DOHH2 (cell line): ENCODE data around the gene C2orf76.

Source experiments
- H3F3A ChIP-seq: fragments of 200-600 bp; sonication (generic), shearing (Covaris generic); 2 replicates; pipeline ENCODE4 v1.6.0; 2016; ENCODE audit warnings: antibody characterized with exemption, mild to moderate bottlenecking; ENCODE audit not compliant: control insufficient read depth, insufficient read depth
- H3K27ac ChIP-seq: fragments of 200-600 bp; sonication (generic); 2 replicates; pipeline ENCODE4 v1.5.1; 2014; ENCODE audit warnings: low read depth, mild to moderate bottlenecking, low read length, moderate library complexity
- H3K27me3 ChIP-seq: fragments of 200-600 bp; sonication (generic); 2 replicates; pipeline ENCODE4 v1.6.1; 2014; ENCODE audit warnings: mild to moderate bottlenecking, low read length, mixed read lengths; ENCODE audit not compliant: control insufficient read depth
- H3K36me3 ChIP-seq: fragments of 200-600 bp; sonication (generic); 2 replicates; pipeline ENCODE4 v1.6.1; 2014; ENCODE audit warnings: mild to moderate bottlenecking, low read length, moderate library complexity, mixed read lengths; ENCODE audit not compliant: control insufficient read depth
- H3K4me1 ChIP-seq: fragments of 200-600 bp; sonication (generic); 2 replicates; pipeline ENCODE4 v1.6.1; 2014; ENCODE audit warnings: mild to moderate bottlenecking, low read length, mixed read lengths; ENCODE audit not compliant: control insufficient read depth
- H3K4me2 ChIP-seq: fragments of 200-600 bp; sonication (generic); 2 replicates; pipeline ENCODE4 v1.6.0; 2014; ENCODE audit warnings: mild to moderate bottlenecking, low read length, moderate library complexity
- H3K4me3 ChIP-seq: fragments of 200-600 bp; sonication (generic); 2 replicates; pipeline ENCODE4 v1.5.1; 2014; ENCODE audit warnings: mild to moderate bottlenecking, low read length, mixed read lengths
- H3K79me2 ChIP-seq: fragments of 200-600 bp; sonication (generic); 2 replicates; pipeline ENCODE4 v1.6.1; 2014; ENCODE audit warnings: mild to moderate bottlenecking, low read length, mixed read lengths; ENCODE audit not compliant: control insufficient read depth
- H3K9me2 ChIP-seq: fragments of 200-600 bp; sonication (generic); replicated peaks from 2 replicates; pipeline ENCODE4 v1.6.1; 2014; ENCODE audit warnings: mild to moderate bottlenecking, low read length, mixed read lengths; ENCODE audit not compliant: control insufficient read depth
- H3K9me3 ChIP-seq: fragments of 200-600 bp; sonication (generic); 2 replicates; pipeline ENCODE4 v1.6.1; 2014; ENCODE audit warnings: antibody characterized with exemption, low read length, mixed read lengths; ENCODE audit not compliant: control insufficient read depth, insufficient read depth
- H4K20me1 ChIP-seq: fragments of 200-600 bp; sonication (generic); 2 replicates; pipeline ENCODE4 v1.6.0; 2014; ENCODE audit warnings: low read depth, mild to moderate bottlenecking, antibody characterized with exemption, low read length, moderate library complexity; ENCODE audit not compliant: control insufficient read depth, insufficient read depth
- CTCF ChIP-seq: fragments of 200-600 bp; sonication (generic); IDR thresholded peaks from one replicate; pipeline ENCODE4 v1.5.1; 2014; ENCODE audit warnings: antibody characterized with exemption, mild to moderate bottlenecking, low read depth, low read length; ENCODE audit not compliant: poor library complexity, severe bottlenecking
- EZH2phosphoT487 ChIP-seq: fragments of 200-600 bp; sonication (generic); IDR thresholded peaks from 2 replicates; pipeline ENCODE4 v1.6.1; 2017; ENCODE audit warnings: borderline replicate concordance, mild to moderate bottlenecking, antibody characterized with exemption, low read length, moderate library complexity, mixed read lengths

Gene C2orf76

DNA sequence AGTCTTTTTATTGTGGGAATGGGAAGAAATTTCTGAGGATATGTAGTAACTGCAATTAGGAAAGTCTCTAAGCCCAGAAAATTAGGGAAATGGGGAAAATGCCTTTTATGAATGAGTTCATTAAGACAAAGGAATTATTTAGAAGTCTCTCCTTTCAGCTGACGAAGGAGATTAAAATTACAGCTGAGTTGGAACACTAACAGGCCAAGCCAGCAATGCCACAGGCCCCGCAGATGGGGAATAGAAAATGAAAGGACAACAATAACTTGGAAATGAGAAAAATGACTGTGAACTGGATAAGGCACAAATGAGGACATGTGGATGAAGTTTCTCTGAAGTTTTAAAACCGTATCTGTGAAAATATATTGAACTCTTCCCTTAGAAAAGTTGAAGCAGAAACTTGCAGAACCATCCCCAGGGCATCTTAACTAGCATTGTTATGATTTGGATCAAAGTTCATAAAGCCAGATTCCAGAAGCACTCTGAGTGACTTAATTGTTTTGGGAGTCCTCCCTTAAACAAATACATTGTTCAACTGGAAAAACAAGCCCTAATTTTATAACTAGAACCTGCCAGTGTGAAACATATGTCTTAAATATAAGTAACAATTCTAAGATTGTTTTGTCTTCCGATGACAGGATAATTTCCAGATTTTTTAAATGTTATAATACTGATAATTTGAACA lies 51.3 kb downstream of the C2orf76 start:
- Histone ChIP-seq H3K79me2 (no peaks in the 10 kb centered on the region), H3K4me3 (no peak overlapping the region), H4K20me1 (no peaks in the 10 kb centered on the region), H3F3A (peaks cover 28% of the 10 kb centered on the region), H3K4me1 (peaks cover 78% of the 10 kb centered on the region), H3K27ac (no peak overlapping the region), H3K9me2 (no peaks in the 10 kb centered on the region), H3K36me3 (peaks cover 4% of the 10 kb centered on the region; the same call in 1 of the 2 replicates), H3K4me2 (no peak overlapping the region), H3K27me3 (no peaks in the 10 kb centered on the region), H3K9me3 (peaks cover 6% of the 10 kb centered on the region; the same call in 1 of the 2 replicates)
- TF ChIP-seq CTCF (no peak), EZH2phosphoT487 (no peak)

GRCh38 chr2:119311831-119312230 lies 54.8 kb downstream of the C2orf76 start:
- peaks cover 84% of the 10 kb centered on the region for H3K4me1 ChIP-seq
- TF ChIP-seq EZH2phosphoT487 (no peak), CTCF (no peak)
- peaks cover 6% of the 10 kb centered on the region; the same call in 1 of the 2 replicates for H3K9me3 ChIP-seq
- no peaks in the 10 kb centered on the region for H4K20me1 ChIP-seq
- peaks cover 14% of the 10 kb centered on the region for H3K79me2 ChIP-seq
- peaks cover 31% of the 10 kb centered on the region for H3F3A ChIP-seq
- no peaks in the 10 kb centered on the region for H3K9me2 ChIP-seq
- H3K4me3 ChIP-seq = peak overlapping the region; percentile 85
- peaks cover 4% of the 10 kb centered on the region; the same call in 1 of the 2 replicates for H3K36me3 ChIP-seq
- peak overlapping the region; percentile 96 for H3K27ac ChIP-seq
- H3K27me3 ChIP-seq = no peaks in the 10 kb centered on the region
- H3K4me2 ChIP-seq = peak overlapping the region; percentile 97

- peaks cover 85% of the 10 kb centered on the region for H3K4me1 ChIP-seq
These were observed 55.3 kb downstream of the C2orf76 start for GRCh38 chr2:119311371-119311770.

More at GRCh38 chr2:119311371-119311770, 55.3 kb downstream of the C2orf76 start:
- peaks cover 6% of the 10 kb centered on the region; the same call in 1 of the 2 replicates for H3K9me3 ChIP-seq
- H3K4me3 ChIP-seq = peak overlapping the region; percentile 85
- no peak for TF ChIP-seq EZH2phosphoT487
- peak; percentile 72 for TF ChIP-seq CTCF
- no peaks in the 10 kb centered on the region for H4K20me1 ChIP-seq
- H3F3A ChIP-seq = peaks cover 31% of the 10 kb centered on the region
- H3K27me3 ChIP-seq = no peaks in the 10 kb centered on the region
- H3K79me2 ChIP-seq = peaks cover 14% of the 10 kb centered on the region
- H3K36me3 ChIP-seq = peaks cover 4% of the 10 kb centered on the region; the same call in 1 of the 2 replicates
- peak overlapping the region; percentile 96 for H3K27ac ChIP-seq
- peak overlapping the region; percentile 97 for H3K4me2 ChIP-seq
- H3K9me2 ChIP-seq = no peaks in the 10 kb centered on the region
